CD4-positive, alpha-beta T cell treated with Interferon alpha-2 for 1 hour (primary cell): ENCODE data around the gene GABRG3.
"Not testable (repeated sequence)": the region's sequence is repeated elsewhere in the genome, so short reads cannot be mapped to it uniquely, and the experiment has no call there.

Experiments used
- DNase-seq, 2 donors: peaks; one replicate each; pipeline ENCODE4 v3.0.0-alpha.2; 2020 to 2022

GABRG3 gene

GRCh38 chr15:27119695-27120266 lies 148.8 kb downstream of the GABRG3 start:
- no peak for DNase-seq

- no peak for DNase-seq
Measured at GRCh38 chr15:27121672-27122071, 150.7 kb downstream of the GABRG3 start.

GRCh38 chr15:27123291-27123690 lies 152.3 kb downstream of the GABRG3 start:
- no peak for DNase-seq

GRCh38 chr15:27123808-27124207 lies 152.8 kb downstream of the GABRG3 start:
- no peak for DNase-seq

- no peak for DNase-seq
Measured at GRCh38 chr15:27124287-27124871, 153.4 kb downstream of the GABRG3 start.

GRCh38 chr15:27125185-27125584 lies 154.2 kb downstream of the GABRG3 start:
- DNase-seq = no peak

- no peak for DNase-seq
Measured at GRCh38 chr15:27126449-27126848, 155.5 kb downstream of the GABRG3 start.

GRCh38 chr15:27127815-27128570 lies 157.0 kb downstream of the GABRG3 start:
- DNase-seq = no peak

GRCh38 chr15:27133249-27133648 lies 162.3 kb downstream of the GABRG3 start:
- DNase-seq = no peak

- no peak for DNase-seq
Measured at GRCh38 chr15:27134481-27134880, 163.5 kb downstream of the GABRG3 start.

GRCh38 chr15:27135151-27135550 lies 164.2 kb downstream of the GABRG3 start:
- DNase-seq = no peak

GRCh38 chr15:27137127-27137526 lies 166.1 kb downstream of the GABRG3 start:
- no peak for DNase-seq

GRCh38 chr15:27165590-27165989 lies 194.6 kb downstream of the GABRG3 start:
- no peak for DNase-seq

- no peak for DNase-seq
Measured at GRCh38 chr15:27166917-27167316, 195.9 kb downstream of the GABRG3 start.

- DNase-seq = no peak
Measured at GRCh38 chr15:27167738-27168137, 196.8 kb downstream of the GABRG3 start.

GRCh38 chr15:27170851-27171250 lies 199.9 kb downstream of the GABRG3 start:
- no peak for DNase-seq

GRCh38 chr15:27172821-27173220 lies 201.8 kb downstream of the GABRG3 start:
- no peak for DNase-seq

- no peak for DNase-seq
Measured at GRCh38 chr15:27175472-27176153, 204.6 kb downstream of the GABRG3 start.

- DNase-seq = no peak
Measured at GRCh38 chr15:27176785-27177406, 205.9 kb downstream of the GABRG3 start.

- no peak for DNase-seq
Measured at GRCh38 chr15:27179789-27180188, 208.8 kb downstream of the GABRG3 start.

GRCh38 chr15:27182561-27183110 lies 211.7 kb downstream of the GABRG3 start:
- DNase-seq = no peak

- no peak for DNase-seq
Measured at GRCh38 chr15:27183201-27183600, 212.2 kb downstream of the GABRG3 start.

- DNase-seq = not testable (repeated sequence)
Measured at GRCh38 chr15:27191515-27191914, 220.5 kb downstream of the GABRG3 start.
